ENCODE measurements around the gene SSNA1.

SSNA1 gene

GRCh38 chr9:137162505-137163364 lies 25.7 kb upstream of the SSNA1 start:
- no peak for DNase-seq (ENCODE audit: extremely low read depth, insufficient read length)
- Histone ChIP-seq H3K36me3 (ENCODE audit: control insufficient read depth, insufficient read depth, low read length) (no peaks in the 10 kb centered on the region), H3K4me3 (replicated peaks; ENCODE audit: low read depth, low read length) (no peak overlapping the region), H3K27me3 (replicated peaks; ENCODE audit: control insufficient read depth, insufficient read depth, low read length) (no peaks in the 10 kb centered on the region; the same call in 1 of the 2 replicates)
- TF ChIP-seq, protein P1, sequence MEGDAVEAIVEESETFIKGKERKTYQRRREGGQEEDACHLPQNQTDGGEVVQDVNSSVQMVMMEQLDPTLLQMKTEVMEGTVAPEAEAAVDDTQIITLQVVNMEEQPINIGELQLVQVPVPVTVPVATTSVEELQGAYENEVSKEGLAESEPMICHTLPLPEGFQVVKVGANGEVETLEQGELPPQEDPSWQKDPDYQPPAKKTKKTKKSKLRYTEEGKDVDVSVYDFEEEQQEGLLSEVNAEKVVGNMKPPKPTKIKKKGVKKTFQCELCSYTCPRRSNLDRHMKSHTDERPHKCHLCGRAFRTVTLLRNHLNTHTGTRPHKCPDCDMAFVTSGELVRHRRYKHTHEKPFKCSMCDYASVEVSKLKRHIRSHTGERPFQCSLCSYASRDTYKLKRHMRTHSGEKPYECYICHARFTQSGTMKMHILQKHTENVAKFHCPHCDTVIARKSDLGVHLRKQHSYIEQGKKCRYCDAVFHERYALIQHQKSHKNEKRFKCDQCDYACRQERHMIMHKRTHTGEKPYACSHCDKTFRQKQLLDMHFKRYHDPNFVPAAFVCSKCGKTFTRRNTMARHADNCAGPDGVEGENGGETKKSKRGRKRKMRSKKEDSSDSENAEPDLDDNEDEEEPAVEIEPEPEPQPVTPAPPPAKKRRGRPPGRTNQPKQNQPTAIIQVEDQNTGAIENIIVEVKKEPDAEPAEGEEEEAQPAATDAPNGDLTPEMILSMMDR (IDR thresholded peaks at IDR 0.05; ENCODE audit: insufficient read depth, low read length, poor library complexity, severe bottlenecking), result no peak

DNA sequence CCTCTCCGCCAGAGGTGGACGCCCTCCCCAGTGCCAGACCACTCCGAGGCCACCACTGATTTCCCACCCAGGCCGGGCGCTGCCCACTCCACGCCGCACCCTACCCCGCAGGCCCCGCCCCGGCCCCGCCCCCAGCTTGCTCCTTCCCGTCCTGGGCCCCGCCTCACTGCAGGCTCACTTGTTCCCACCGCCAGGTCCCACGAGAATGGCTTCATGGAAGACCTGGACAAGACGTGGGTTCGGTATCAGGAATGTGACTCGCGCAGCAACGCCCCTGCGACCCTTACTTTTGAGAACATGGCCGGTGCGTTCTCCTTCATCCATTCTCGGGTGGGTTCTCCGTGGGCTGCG lies 25.1 kb upstream of the SSNA1 start:
- no peaks in the 10 kb centered on the region; the same call in 1 of the 2 replicates for H3K27me3 ChIP-seq (replicated peaks; ENCODE audit: control insufficient read depth, insufficient read depth, low read length)
- no peak overlapping the region for H3K4me3 ChIP-seq (replicated peaks; ENCODE audit: low read depth, low read length)
- DNase-seq (ENCODE audit: extremely low read depth, insufficient read length), result no peak
- H3K36me3 ChIP-seq (ENCODE audit: control insufficient read depth, insufficient read depth, low read length), result no peaks in the 10 kb centered on the region
- TF ChIP-seq, protein P1 (IDR thresholded peaks at IDR 0.05; ENCODE audit: insufficient read depth, low read length, poor library complexity, severe bottlenecking), result no peak

GRCh38 chr9:137163805-137164204 lies 24.7 kb upstream of the SSNA1 start:
- H3K27me3 ChIP-seq (replicated peaks; ENCODE audit: control insufficient read depth, insufficient read depth, low read length), result no peaks in the 10 kb centered on the region; the same call in 1 of the 2 replicates
- TF ChIP-seq, protein P1 (IDR thresholded peaks at IDR 0.05; ENCODE audit: insufficient read depth, low read length, poor library complexity, severe bottlenecking), result no peak
- DNase-seq (ENCODE audit: extremely low read depth, insufficient read length), result no peak
- H3K36me3 ChIP-seq (ENCODE audit: control insufficient read depth, insufficient read depth, low read length), result no peaks in the 10 kb centered on the region
- no peak overlapping the region for H3K4me3 ChIP-seq (replicated peaks; ENCODE audit: low read depth, low read length)

DNA sequence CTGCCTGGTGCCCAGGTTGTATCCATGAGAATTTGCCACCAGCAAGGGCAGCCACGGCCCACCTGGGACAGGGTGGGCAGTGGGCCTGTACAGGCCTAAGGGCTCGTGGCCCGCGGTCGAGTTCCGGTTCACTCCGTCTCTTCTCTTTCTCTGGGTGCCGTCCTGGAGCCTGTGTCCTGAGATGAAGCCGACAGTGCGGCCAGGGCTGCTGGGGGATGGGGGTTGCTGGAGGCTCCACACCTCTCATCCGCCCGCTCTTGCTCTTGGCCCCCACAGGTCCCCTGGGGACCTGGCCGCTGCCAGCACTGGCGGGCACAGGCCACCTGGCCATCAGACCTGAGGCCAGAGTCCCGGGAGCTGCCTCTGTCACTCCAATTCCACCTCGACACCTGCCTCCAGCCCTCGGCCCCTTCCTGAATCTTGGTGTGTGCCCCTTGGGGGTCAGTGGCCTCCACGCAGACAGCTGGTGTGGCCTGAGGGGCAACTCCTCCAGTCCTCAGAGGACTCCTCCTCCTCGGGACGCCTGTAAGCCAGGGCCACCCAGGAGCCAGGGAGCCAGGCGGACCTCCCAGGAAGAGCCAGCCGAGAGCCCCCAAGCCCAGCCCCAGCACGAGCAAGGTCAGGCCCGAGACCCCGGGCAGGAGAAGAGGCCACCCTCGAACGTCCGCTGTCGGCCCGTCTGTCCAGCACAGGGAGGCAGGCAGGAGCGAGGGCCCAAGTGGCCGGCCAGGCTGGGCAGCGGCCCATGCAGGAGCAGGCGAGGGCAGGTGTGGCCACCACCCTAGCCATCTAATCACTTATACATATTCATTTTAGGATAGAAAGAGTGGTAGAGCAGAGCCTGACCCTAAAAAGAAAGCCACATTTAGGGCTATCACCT lies 23.9 kb upstream of the SSNA1 start:
- Histone ChIP-seq H3K27me3 (replicated peaks; ENCODE audit: control insufficient read depth, insufficient read depth, low read length) (no peaks in the 10 kb centered on the region; the same call in 1 of the 2 replicates), H3K36me3 (ENCODE audit: control insufficient read depth, insufficient read depth, low read length) (no peaks in the 10 kb centered on the region), H3K4me3 (replicated peaks; ENCODE audit: low read depth, low read length) (no peak overlapping the region)
- no peak for DNase-seq (ENCODE audit: extremely low read depth, insufficient read length)
- TF ChIP-seq, protein P1 (IDR thresholded peaks at IDR 0.05; ENCODE audit: insufficient read depth, low read length, poor library complexity, severe bottlenecking), result no peak

- no peak for DNase-seq (ENCODE audit: extremely low read depth, insufficient read length)
- H3K27me3 ChIP-seq (replicated peaks; ENCODE audit: control insufficient read depth, insufficient read depth, low read length), result no peaks in the 10 kb centered on the region; the same call in 1 of the 2 replicates
- TF ChIP-seq, protein P1 (IDR thresholded peaks at IDR 0.05; ENCODE audit: insufficient read depth, low read length, poor library complexity, severe bottlenecking), result no peak
- no peaks in the 10 kb centered on the region for H3K36me3 ChIP-seq (ENCODE audit: control insufficient read depth, insufficient read depth, low read length)
- no peak overlapping the region for H3K4me3 ChIP-seq (replicated peaks; ENCODE audit: low read depth, low read length)
Measured at GRCh38 chr9:137165250-137165836, 23.1 kb upstream of the SSNA1 start.
